A673 (cell line): Measurements from ENCODE around the gene AIP. TPM values are rescaled to one million over a fixed set of nuclear protein-coding genes. Genes with fewer than 3 reads are reported as not detected.

Source experiments
- BruUV-seq: library from RNA; stranded (reverse); fragments of 400-500 nt; replicated peaks from 2 replicates; lab custom pipeline; 2021; lab: Mats Ljungman, UMichigan
- CTCF ChIA-PET: fragments of 300-600 bp; sonication (Branson Sonifier 250); formaldehyde crosslinking; loops from one replicate; lab custom pipeline; 2022; ENCODE audit warnings: antibody characterized with exemption; lab: Charles Lee
- POLR2A ChIA-PET: fragments of 300-600 bp; sonication (Branson Sonifier 250); formaldehyde crosslinking; loops from one replicate; lab custom pipeline; 2022; ENCODE audit warnings: antibody characterized with exemption; ENCODE audit not compliant: low non-redundant PET; lab: Charles Lee
- DNase-seq: peaks from one replicate; pipeline ENCODE4 v3.0.0-alpha.2; 2015; ENCODE audit warnings: low spot score
- H3K27ac ChIP-seq: fragments of 200-600 bp; sonication (generic); 2 replicates; pipeline ENCODE4 v1.5.1; 2016; ENCODE audit warnings: mixed run types, low read depth, mild to moderate bottlenecking, mixed read lengths, antibody characterized with exemption, low read length; ENCODE audit not compliant: poor library complexity, severe bottlenecking
- H3K27me3 ChIP-seq: fragments of 200-600 bp; sonication (generic); replicated peaks from 2 replicates; pipeline ENCODE4 v1.6.1; 2017; ENCODE audit warnings: mixed run types, low read depth, mild to moderate bottlenecking, mixed read lengths, antibody characterized with exemption, low read length; ENCODE audit not compliant: insufficient read depth, poor library complexity
- H3K36me3 ChIP-seq: fragments of 200-600 bp; sonication (generic); 2 replicates; pipeline ENCODE4 v1.6.1; 2016; ENCODE audit warnings: mixed run types, mild to moderate bottlenecking, mixed read lengths, antibody characterized with exemption, low read length; ENCODE audit not compliant: insufficient read depth, poor library complexity, severe bottlenecking
- H3K4me1 ChIP-seq: fragments of 200-600 bp; sonication (generic); 2 replicates; pipeline ENCODE4 v1.6.1; 2017; ENCODE audit warnings: mixed run types, mild to moderate bottlenecking, mixed read lengths, antibody characterized with exemption, low read length; ENCODE audit not compliant: insufficient read depth, poor library complexity, severe bottlenecking
- H3K4me3 ChIP-seq: fragments of 200-600 bp; sonication (generic); 2 replicates; pipeline ENCODE4 v1.5.1; 2016; ENCODE audit warnings: low read depth, mixed run types, mild to moderate bottlenecking, mixed read lengths, low read length; ENCODE audit not compliant: poor library complexity, severe bottlenecking
- H3K9me3 ChIP-seq: fragments of 200-600 bp; sonication (generic); 2 replicates; pipeline ENCODE4 v1.6.1; 2016; ENCODE audit warnings: mixed run types, low read depth, mild to moderate bottlenecking, mixed read lengths, antibody characterized with exemption, low read length; ENCODE audit not compliant: poor library complexity, severe bottlenecking
- CTCF ChIP-seq: fragments of 300-800, 200-600 bp; sonication (generic); conservative IDR thresholded peaks from 2 replicates; pipeline ENCODE4 v1.5.1; 2017; ENCODE audit warnings: low read depth, mild to moderate bottlenecking, antibody characterized with exemption, low read length, moderate library complexity, mixed read lengths
- EZH2 ChIP-seq: fragments of 200-600 bp; sonication (generic); IDR thresholded peaks from 2 replicates; pipeline ENCODE4 v1.6.1; 2017; ENCODE audit warnings: borderline replicate concordance, low read depth, mild to moderate bottlenecking, mixed read lengths, antibody characterized with exemption, low read length; ENCODE audit not compliant: poor library complexity, severe bottlenecking
- intact Hi-C: fragments of 100-400 bp; cut with micrococcal nuclease; formaldehyde crosslinking; loops from one replicate; pipeline ENCODE4 v1.10.0; 2022; ENCODE audit not compliant: unreplicated experiment
- total RNA-seq: library from RNA; stranded (reverse); gene quantifications from 2 replicates; pipeline ENCODE4 v1.2.3, GENCODE V29; 2021

AIP gene
- total RNA-seq, 1 experiment from 2014 or later = 66.0 TPM

- Histone ChIP-seq H3K27ac (no peak overlapping the region), H3K9me3 (no peaks in the 10 kb centered on the region), H3K27me3 (no peaks in the 10 kb centered on the region), H3K4me3 (no peak overlapping the region), H3K36me3 (no peaks in the 10 kb centered on the region), H3K4me1 (no peaks in the 10 kb centered on the region)
- TF ChIP-seq EZH2 = no peak
- TF ChIP-seq CTCF = no peak
- intact Hi-C loops = no loop called here
- CTCF ChIA-PET = no interaction called here
- no peak for DNase-seq
- no TSS peak for BruUV-seq
- POLR2A ChIA-PET = interaction anchor here (0.5 kb wide), 1 partner anchor 93 kb away, joined by 8 read pairs; no protein-coding TSS in a partner anchor
Measured at GRCh38 chr11:67514116-67514515, 31.3 kb downstream of the AIP start.

- no TSS peak for BruUV-seq
- no peaks in the 10 kb centered on the region for H3K4me1 ChIP-seq
Measured at GRCh38 chr11:67516806-67517205, 34.0 kb downstream of the AIP start.

GRCh38 chr11:67517784-67518552 lies 35.1 kb downstream of the AIP start:
- TF ChIP-seq EZH2 (no peak), CTCF (no peak)
- ChIA-PET CTCF (no interaction called here), POLR2A (no interaction called here)
- Histone ChIP-seq H3K9me3 (no peaks in the 10 kb centered on the region), H3K4me1 (no peaks in the 10 kb centered on the region), H3K36me3 (no peaks in the 10 kb centered on the region), H3K27ac (no peak overlapping the region), H3K4me3 (no peak overlapping the region), H3K27me3 (no peaks in the 10 kb centered on the region)
- no TSS peak for BruUV-seq
- intact Hi-C loops = no loop called here
- no peak for DNase-seq

More at GRCh38 chr11:67516806-67517205, 34.0 kb downstream of the AIP start:
- no peak overlapping the region for H3K27ac ChIP-seq
- ChIA-PET POLR2A (no interaction called here), CTCF (no interaction called here)
- no peak for DNase-seq
- no peak overlapping the region for H3K4me3 ChIP-seq
- intact Hi-C loops = no loop called here
- H3K9me3 ChIP-seq = no peaks in the 10 kb centered on the region
- H3K27me3 ChIP-seq = no peaks in the 10 kb centered on the region
- no peaks in the 10 kb centered on the region for H3K36me3 ChIP-seq
- TF ChIP-seq EZH2 (no peak), CTCF (no peak)
